Thoracic aorta (tissue), 2 donors: ENCODE results near the gene TSEN2. TPM values are rescaled to one million over a fixed set of nuclear protein-coding genes. Genes with fewer than 3 reads are reported as not detected.

Experiments used
- ATAC-seq: fragments of 150-250 bp; one replicate; pipeline ENCODE4 v1.8.0; 2017; ENCODE audit warnings: low read depth; ENCODE audit not compliant: insufficient number of reproducible peaks, low FRiP score
- DNase-seq: peaks from one replicate; pipeline ENCODE4 v3.0.0-alpha.2; 2020; ENCODE audit warnings: low spot score
- H3K27ac ChIP-seq, 2 donors: fragments of 200-600 bp; sonication (generic); 1 replicate in 1 of 2; 2 replicates in 1 of 2; pipeline ENCODE4 v1.5.1; 2016; ENCODE audit warnings: mild to moderate bottlenecking in 2 of 2, moderate library complexity in 2 of 2
- H3K27me3 ChIP-seq: fragments of 200-600 bp; sonication (generic); replicated peaks from 2 replicates; pipeline ENCODE4 v1.6.0; 2016; ENCODE audit warnings: mild to moderate bottlenecking; ENCODE audit not compliant: insufficient read depth
- H3K36me3 ChIP-seq: fragments of 200-600 bp; sonication (generic); one replicate; pipeline ENCODE4 v1.5.1; 2016
- H3K4me1 ChIP-seq, 2 donors: fragments of 200-600 bp; sonication (generic); 1 replicate in 1 of 2; 2 replicates in 1 of 2; pipeline versions ENCODE4 v1.5.1 to v1.6.0; 2016; ENCODE audit warnings: low read depth in 2 of 2, mild to moderate bottlenecking in 1 of 2; ENCODE audit not compliant: control insufficient read depth in 1 of 2
- H3K4me3 ChIP-seq: fragments of 200-600 bp; sonication (generic); 2 replicates; pipeline ENCODE4 v1.5.1; 2016; ENCODE audit warnings: mild to moderate bottlenecking
- H3K9me3 ChIP-seq: fragments of 200-600 bp; sonication (generic); 2 replicates; pipeline ENCODE4 v1.5.1; 2016
- total RNA-seq, 2 donors: library from RNA; depleted of rRNA; stranded (reverse); fragments of >200 nt; gene quantifications; one replicate each; pipeline versions ENCODE4 v1.1.0 to v1.2.3, GENCODE V29; 2016
- TF ChIP-seq, protein P1 (sequence below): fragments of 200-600 bp; sonication (generic); IDR thresholded peaks from one replicate; pipeline ENCODE4 v1.5.1; 2019; ENCODE audit warnings: antibody characterized with exemption

TSEN2 gene
- total RNA-seq, 2 donors from 2014 or later = 17.8 to 31.5 TPM

- no peaks in the 10 kb centered on the region for H3K27me3 ChIP-seq
- no peak overlapping the region for H3K27ac ChIP-seq
- DNase-seq (no peak), ATAC-seq (no peak)
- TF ChIP-seq, protein P1, sequence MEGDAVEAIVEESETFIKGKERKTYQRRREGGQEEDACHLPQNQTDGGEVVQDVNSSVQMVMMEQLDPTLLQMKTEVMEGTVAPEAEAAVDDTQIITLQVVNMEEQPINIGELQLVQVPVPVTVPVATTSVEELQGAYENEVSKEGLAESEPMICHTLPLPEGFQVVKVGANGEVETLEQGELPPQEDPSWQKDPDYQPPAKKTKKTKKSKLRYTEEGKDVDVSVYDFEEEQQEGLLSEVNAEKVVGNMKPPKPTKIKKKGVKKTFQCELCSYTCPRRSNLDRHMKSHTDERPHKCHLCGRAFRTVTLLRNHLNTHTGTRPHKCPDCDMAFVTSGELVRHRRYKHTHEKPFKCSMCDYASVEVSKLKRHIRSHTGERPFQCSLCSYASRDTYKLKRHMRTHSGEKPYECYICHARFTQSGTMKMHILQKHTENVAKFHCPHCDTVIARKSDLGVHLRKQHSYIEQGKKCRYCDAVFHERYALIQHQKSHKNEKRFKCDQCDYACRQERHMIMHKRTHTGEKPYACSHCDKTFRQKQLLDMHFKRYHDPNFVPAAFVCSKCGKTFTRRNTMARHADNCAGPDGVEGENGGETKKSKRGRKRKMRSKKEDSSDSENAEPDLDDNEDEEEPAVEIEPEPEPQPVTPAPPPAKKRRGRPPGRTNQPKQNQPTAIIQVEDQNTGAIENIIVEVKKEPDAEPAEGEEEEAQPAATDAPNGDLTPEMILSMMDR = no peak
- no peaks in the 10 kb centered on the region for H3K36me3 ChIP-seq
- H3K9me3 ChIP-seq = no peaks in the 10 kb centered on the region
- no peak overlapping the region for H3K4me3 ChIP-seq
- peaks cover 0 to 25% of the 10 kb centered on the region in 2 donors for H3K4me1 ChIP-seq
Observed at GRCh38 chr3:12439161-12439940, 44.9 kb upstream of the TSEN2 start.

- Histone ChIP-seq H3K4me1 (peaks cover 0 to 25% of the 10 kb centered on the region in 2 donors), H3K27ac (no peak overlapping the region), H3K9me3 (no peaks in the 10 kb centered on the region), H3K4me3 (no peak overlapping the region), H3K27me3 (no peaks in the 10 kb centered on the region), H3K36me3 (no peaks in the 10 kb centered on the region)
- ATAC-seq = no peak
- TF ChIP-seq, protein P1 = no peak
- DNase-seq = peak; percentile 6
Observed at GRCh38 chr3:12440927-12441714, 43.2 kb upstream of the TSEN2 start.

- H3K36me3 ChIP-seq = no peaks in the 10 kb centered on the region
- H3K9me3 ChIP-seq = no peaks in the 10 kb centered on the region
- ATAC-seq (no peak), DNase-seq (no peak)
- no peak overlapping the region for H3K27ac ChIP-seq
- H3K27me3 ChIP-seq = no peaks in the 10 kb centered on the region
- peaks cover 0 to 13% of the 10 kb centered on the region in 2 donors for H3K4me1 ChIP-seq
- TF ChIP-seq, protein P1 = no peak
- no peak overlapping the region for H3K4me3 ChIP-seq
Observed at GRCh38 chr3:12442654-12443501, 41.4 kb upstream of the TSEN2 start.

- Histone ChIP-seq H3K27me3 (no peaks in the 10 kb centered on the region), H3K9me3 (no peaks in the 10 kb centered on the region), H3K4me3 (no peak overlapping the region), H3K36me3 (no peaks in the 10 kb centered on the region), H3K4me1 (peaks cover 0 to 13% of the 10 kb centered on the region in 2 donors), H3K27ac (no peak overlapping the region)
- DNase-seq (no peak), ATAC-seq (no peak)
- TF ChIP-seq, protein P1 = no peak
Observed at GRCh38 chr3:12443781-12444522, 40.3 kb upstream of the TSEN2 start.
